DMS153 (cell line): ENCODE data around the gene GNAT2.

Experiments used
- DNase-seq: peaks from one replicate; lab custom pipeline; 2025; lab: John Stamatoyannopoulos, UW

The GNAT2 gene

GRCh38 chr1:109610609-109611307, 8.7 kb downstream of the GNAT2 start:
- no peak for DNase-seq

GRCh38 chr1:109609881-109610280, 9.5 kb downstream of the GNAT2 start:
- DNase-seq = no peak

GRCh38 chr1:109605381-109605780, 14.0 kb downstream of the GNAT2 start:
- DNase-seq = no peak

- DNase-seq = no peak
Observed at GRCh38 chr1:109603229-109603628, 16.2 kb downstream of the GNAT2 start.

GRCh38 chr1:109598655-109599054, 20.8 kb downstream of the GNAT2 start:
- no peak for DNase-seq

- no peak for DNase-seq
Observed at GRCh38 chr1:109598156-109598555, 21.3 kb downstream of the GNAT2 start.

- DNase-seq = no peak
Observed at GRCh38 chr1:109595531-109595930, 23.9 kb downstream of the GNAT2 start.

- no peak for DNase-seq
Observed at GRCh38 chr1:109592916-109593315, 26.5 kb downstream of the GNAT2 start.

- DNase-seq = no peak
Observed at GRCh38 chr1:109589679-109590078, 29.7 kb downstream of the GNAT2 start.

- no peak for DNase-seq
Observed at GRCh38 chr1:109589177-109589576, 30.2 kb downstream of the GNAT2 start.

- DNase-seq = no peak
Observed at GRCh38 chr1:109586055-109586454, 33.4 kb downstream of the GNAT2 start.

- DNase-seq = no peak
Observed at GRCh38 chr1:109584766-109585165, 34.6 kb downstream of the GNAT2 start.

- no peak for DNase-seq
Observed at GRCh38 chr1:109582021-109582420, 37.4 kb downstream of the GNAT2 start.

- DNase-seq = no peak
Observed at GRCh38 chr1:109579491-109579890, 39.9 kb downstream of the GNAT2 start.

GRCh38 chr1:109578947-109579443, 40.4 kb downstream of the GNAT2 start:
- no peak for DNase-seq

- DNase-seq = no peak
Observed at GRCh38 chr1:109573785-109574184, 45.6 kb downstream of the GNAT2 start.

GRCh38 chr1:109570414-109570813, 49.0 kb downstream of the GNAT2 start:
- no peak for DNase-seq

- no peak for DNase-seq
Observed at GRCh38 chr1:109569323-109569722, 50.1 kb downstream of the GNAT2 start.

- no peak for DNase-seq
Observed at GRCh38 chr1:109567877-109568672, 51.3 kb downstream of the GNAT2 start.

- DNase-seq = no peak
Observed at GRCh38 chr1:109566982-109567381, 52.4 kb downstream of the GNAT2 start.

GRCh38 chr1:109565241-109565640, 54.2 kb downstream of the GNAT2 start:
- no peak for DNase-seq

- no peak for DNase-seq
Observed at GRCh38 chr1:109564194-109564878, 55.1 kb downstream of the GNAT2 start.

- DNase-seq = no peak
Observed at GRCh38 chr1:109559995-109560394, 59.4 kb downstream of the GNAT2 start.
